Panc1 (cell line): ENCODE results near the gene AQP12B. TPM values are rescaled to one million over a fixed set of nuclear protein-coding genes. Genes with fewer than 3 reads are reported as not detected.

Experiments
- ATAC-seq: fragments of 200-7000 bp; cut with Tn5 transposase; 2 replicates; pipeline ENCODE4 v1.9.1; 2020; ENCODE audit warnings: mild to moderate bottlenecking, moderate library complexity
- BruUV-seq: library from RNA; stranded (reverse); fragments of 400-500 nt; replicated peaks from 2 replicates; lab custom pipeline; 2021; lab: Mats Ljungman, UMichigan
- CTCF ChIA-PET: fragments of 300-600 bp; sonication (Branson Sonifier 250); formaldehyde crosslinking; loops from one replicate; lab custom pipeline; 2022; ENCODE audit warnings: antibody characterized with exemption; lab: Charles Lee
- POLR2A ChIA-PET: fragments of 300-600 bp; sonication (Branson Sonifier 250); formaldehyde crosslinking; loops from one replicate; lab custom pipeline; 2022; ENCODE audit warnings: antibody characterized with exemption; lab: Charles Lee
- DNase-seq: peaks from one replicate; pipeline ENCODE4 v3.0.0-alpha.2; 2010; ENCODE audit warnings: low read depth, low spot score
- H3K27ac ChIP-seq: 2 replicates; pipeline ENCODE4 v1.5.1; 2011; ENCODE audit warnings: mild to moderate bottlenecking, low read length, inconsistent platforms
- H3K27me3 ChIP-seq: fragments of 200-500 bp; sonication (Bioruptor generic); 2 replicates; pipeline ENCODE4 v1.6.0; 2014; ENCODE audit warnings: low read length, inconsistent platforms; ENCODE audit not compliant: control insufficient read depth, insufficient read depth
- H3K36me3 ChIP-seq: fragments of 200-500 bp; sonication (Bioruptor generic); 2 replicates; pipeline ENCODE4 v1.5.1; 2014; ENCODE audit warnings: inconsistent platforms, mild to moderate bottlenecking, low read length, moderate library complexity; ENCODE audit not compliant: control insufficient read depth, insufficient read depth
- H3K4me1 ChIP-seq: 2 replicates; pipeline ENCODE4 v1.5.1; 2011; ENCODE audit warnings: inconsistent platforms, mild to moderate bottlenecking, low read length, moderate library complexity; ENCODE audit not compliant: control insufficient read depth, insufficient read depth
- H3K4me3 ChIP-seq, 2 experiments: 2 replicates each; pipeline ENCODE4 v1.5.1; 2011 to 2012; ENCODE audit warnings: low read depth in 2 of 2, low read length in 2 of 2, mild to moderate bottlenecking in 2 of 2, inconsistent platforms in 1 of 2, moderate library complexity in 1 of 2
- H3K9me3 ChIP-seq: fragments of 200-500 bp; sonication (Bioruptor generic); 2 replicates; pipeline ENCODE4 v1.5.1; 2014; ENCODE audit warnings: low read depth, mild to moderate bottlenecking, inconsistent platforms, low read length, moderate library complexity; ENCODE audit not compliant: control insufficient read depth, insufficient read depth
- POLR2AphosphoS5 ChIP-seq: IDR thresholded peaks from 2 replicates; pipeline ENCODE4 v1.6.1; 2012; ENCODE audit warnings: mild to moderate bottlenecking, low read depth, low read length, moderate library complexity
- SIN3A ChIP-seq: IDR thresholded peaks from 2 replicates; pipeline ENCODE4 v1.6.1; 2012; ENCODE audit warnings: low read depth, mild to moderate bottlenecking, low read length, moderate library complexity, borderline replicate concordance; ENCODE audit not compliant: insufficient read depth
- TCF7L2 ChIP-seq: IDR thresholded peaks from 2 replicates; pipeline ENCODE4 v1.6.1; 2011; ENCODE audit warnings: mild to moderate bottlenecking, low read depth, low read length, inconsistent platforms
- in situ Hi-C: cut with HindIII; loops from 2 replicates; pipeline ENCODE4 v1.10.0; 2016; ENCODE audit warnings: low sequenced_read_pairs, low pct_unique_long_range_greater_than_20kb
- intact Hi-C: fragments of 100-400 bp; cut with micrococcal nuclease; formaldehyde crosslinking; loops from one replicate; pipeline ENCODE4 v1.10.0; 2022; ENCODE audit not compliant: unreplicated experiment
- total RNA-seq: library from RNA; stranded (reverse); gene quantifications from one replicate; pipeline ENCODE4 v1.2.1, GENCODE V29; 2021; ENCODE audit not compliant: unreplicated experiment
- TF ChIP-seq, protein P1 (sequence below), 2 experiments: IDR thresholded peaks; 2 replicates each; pipeline ENCODE4 v1.6.1; 2011 to 2012; ENCODE audit warnings: low read depth in 2 of 2, control low read depth in 1 of 2, low read length in 1 of 2, mild to moderate bottlenecking in 1 of 2, moderate library complexity in 1 of 2; ENCODE audit not compliant: insufficient read depth in 1 of 2
- TF ChIP-seq, protein P2 (sequence below): fragments of 450-650 bp; IDR thresholded peaks from 2 replicates; pipeline ENCODE4 v1.5.1; 2017; ENCODE audit warnings: mild to moderate bottlenecking

AQP12B gene
- total RNA-seq, 1 experiment from 2014 or later: not detected

DNA sequence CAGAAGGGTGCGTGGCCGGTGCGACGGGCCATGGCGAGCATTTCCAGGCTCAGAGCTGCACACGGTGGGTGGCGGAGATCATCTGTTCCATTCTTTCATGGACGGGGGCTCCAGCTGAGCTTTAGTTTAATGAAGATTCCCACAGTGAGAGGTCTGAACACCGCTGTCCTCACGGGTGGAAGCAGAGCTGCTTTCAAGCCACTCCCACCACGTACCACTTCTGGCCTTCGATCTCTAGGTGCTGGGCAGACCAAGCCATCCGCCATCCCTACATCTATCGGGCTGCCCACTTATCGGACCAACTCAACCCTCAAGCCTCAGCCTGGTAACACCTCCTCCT, 38.9 kb downstream of the AQP12B start:
- DNase-seq: no peak
- in situ Hi-C loops: no loop called here
- H3K27me3 ChIP-seq: no peaks in the 10 kb centered on the region

DNA sequence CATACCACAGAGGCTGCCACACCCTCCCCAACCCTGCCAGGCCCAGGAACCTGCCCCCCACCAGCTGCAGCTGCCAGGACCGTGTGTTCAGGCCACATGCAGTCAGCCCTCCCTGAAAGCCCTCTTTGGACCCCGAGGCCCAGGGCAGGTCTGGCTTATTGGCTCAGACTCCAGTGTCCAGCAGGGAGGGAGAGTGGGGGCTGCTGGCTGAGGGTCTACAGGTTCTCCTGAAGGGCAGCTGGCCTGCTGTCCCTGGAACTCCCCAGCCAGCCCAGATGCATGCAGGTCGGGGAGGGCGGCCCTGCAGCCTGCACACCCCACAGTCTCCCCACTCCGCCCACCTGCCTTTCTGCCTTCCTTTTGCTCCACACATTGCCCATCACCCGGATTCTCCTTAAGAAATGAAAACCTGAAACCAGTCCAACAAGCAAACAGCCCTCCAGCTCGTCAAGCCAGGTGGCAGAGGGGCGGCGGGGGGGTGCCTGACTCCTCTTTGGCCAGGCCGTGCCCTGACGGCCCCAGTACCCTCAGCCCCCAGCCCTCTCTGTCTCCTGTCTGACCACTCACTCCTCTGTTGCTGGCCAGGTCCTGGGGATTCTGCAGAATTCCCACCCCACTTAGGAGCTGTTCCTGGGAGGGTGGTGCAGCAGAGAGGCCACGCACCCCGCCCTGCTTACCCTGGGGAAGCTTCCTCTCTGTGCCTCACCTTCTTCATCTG, 39.4 kb downstream of the AQP12B start:
- intact Hi-C loops (no loop called here), in situ Hi-C loops (no loop called here)
- ChIA-PET CTCF (no interaction called here), POLR2A (no interaction called here)
- Histone ChIP-seq H3K9me3 (no peaks in the 10 kb centered on the region), H3K4me1 (no peaks in the 10 kb centered on the region), H3K4me3 (no peak overlapping the region), H3K27ac (no peak overlapping the region), H3K36me3 (no peaks in the 10 kb centered on the region), H3K27me3 (no peaks in the 10 kb centered on the region)
- DNase-seq: no peak
- no peak for ATAC-seq
- TF ChIP-seq SIN3A (no peak), TCF7L2 (no peak), POLR2AphosphoS5 (no peak)
- TF ChIP-seq, protein P1, sequence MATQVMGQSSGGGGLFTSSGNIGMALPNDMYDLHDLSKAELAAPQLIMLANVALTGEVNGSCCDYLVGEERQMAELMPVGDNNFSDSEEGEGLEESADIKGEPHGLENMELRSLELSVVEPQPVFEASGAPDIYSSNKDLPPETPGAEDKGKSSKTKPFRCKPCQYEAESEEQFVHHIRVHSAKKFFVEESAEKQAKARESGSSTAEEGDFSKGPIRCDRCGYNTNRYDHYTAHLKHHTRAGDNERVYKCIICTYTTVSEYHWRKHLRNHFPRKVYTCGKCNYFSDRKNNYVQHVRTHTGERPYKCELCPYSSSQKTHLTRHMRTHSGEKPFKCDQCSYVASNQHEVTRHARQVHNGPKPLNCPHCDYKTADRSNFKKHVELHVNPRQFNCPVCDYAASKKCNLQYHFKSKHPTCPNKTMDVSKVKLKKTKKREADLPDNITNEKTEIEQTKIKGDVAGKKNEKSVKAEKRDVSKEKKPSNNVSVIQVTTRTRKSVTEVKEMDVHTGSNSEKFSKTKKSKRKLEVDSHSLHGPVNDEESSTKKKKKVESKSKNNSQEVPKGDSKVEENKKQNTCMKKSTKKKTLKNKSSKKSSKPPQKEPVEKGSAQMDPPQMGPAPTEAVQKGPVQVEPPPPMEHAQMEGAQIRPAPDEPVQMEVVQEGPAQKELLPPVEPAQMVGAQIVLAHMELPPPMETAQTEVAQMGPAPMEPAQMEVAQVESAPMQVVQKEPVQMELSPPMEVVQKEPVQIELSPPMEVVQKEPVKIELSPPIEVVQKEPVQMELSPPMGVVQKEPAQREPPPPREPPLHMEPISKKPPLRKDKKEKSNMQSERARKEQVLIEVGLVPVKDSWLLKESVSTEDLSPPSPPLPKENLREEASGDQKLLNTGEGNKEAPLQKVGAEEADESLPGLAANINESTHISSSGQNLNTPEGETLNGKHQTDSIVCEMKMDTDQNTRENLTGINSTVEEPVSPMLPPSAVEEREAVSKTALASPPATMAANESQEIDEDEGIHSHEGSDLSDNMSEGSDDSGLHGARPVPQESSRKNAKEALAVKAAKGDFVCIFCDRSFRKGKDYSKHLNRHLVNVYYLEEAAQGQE (IDR thresholded peaks at IDR 0.05; ENCODE audit: insufficient read depth in 1 of 2, low read depth in 2 of 2, low read length in 1 of 2): no peak
- TF ChIP-seq, protein P2, sequence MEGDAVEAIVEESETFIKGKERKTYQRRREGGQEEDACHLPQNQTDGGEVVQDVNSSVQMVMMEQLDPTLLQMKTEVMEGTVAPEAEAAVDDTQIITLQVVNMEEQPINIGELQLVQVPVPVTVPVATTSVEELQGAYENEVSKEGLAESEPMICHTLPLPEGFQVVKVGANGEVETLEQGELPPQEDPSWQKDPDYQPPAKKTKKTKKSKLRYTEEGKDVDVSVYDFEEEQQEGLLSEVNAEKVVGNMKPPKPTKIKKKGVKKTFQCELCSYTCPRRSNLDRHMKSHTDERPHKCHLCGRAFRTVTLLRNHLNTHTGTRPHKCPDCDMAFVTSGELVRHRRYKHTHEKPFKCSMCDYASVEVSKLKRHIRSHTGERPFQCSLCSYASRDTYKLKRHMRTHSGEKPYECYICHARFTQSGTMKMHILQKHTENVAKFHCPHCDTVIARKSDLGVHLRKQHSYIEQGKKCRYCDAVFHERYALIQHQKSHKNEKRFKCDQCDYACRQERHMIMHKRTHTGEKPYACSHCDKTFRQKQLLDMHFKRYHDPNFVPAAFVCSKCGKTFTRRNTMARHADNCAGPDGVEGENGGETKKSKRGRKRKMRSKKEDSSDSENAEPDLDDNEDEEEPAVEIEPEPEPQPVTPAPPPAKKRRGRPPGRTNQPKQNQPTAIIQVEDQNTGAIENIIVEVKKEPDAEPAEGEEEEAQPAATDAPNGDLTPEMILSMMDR: no peak
- no TSS peak for BruUV-seq

More for the DNA sequence above, 38.9 kb downstream of the AQP12B start:
- POLR2A ChIA-PET: no interaction called here
- CTCF ChIA-PET: interaction anchor here (0.5 kb wide), 1 partner anchor 380 kb away, joined by 7 read pairs; no protein-coding TSS in a partner anchor
- no peak for TF ChIP-seq SIN3A
- no peak for TF ChIP-seq TCF7L2
- TF ChIP-seq, protein P2: no peak
- TF ChIP-seq, protein P1 (IDR thresholded peaks at IDR 0.05; ENCODE audit: insufficient read depth in 1 of 2, low read depth in 2 of 2, low read length in 1 of 2): no peak
- TF ChIP-seq POLR2AphosphoS5: no peak
- Histone ChIP-seq H3K9me3 (no peaks in the 10 kb centered on the region), H3K4me1 (no peaks in the 10 kb centered on the region), H3K27ac (no peak overlapping the region), H3K4me3 (no peak overlapping the region), H3K36me3 (no peaks in the 10 kb centered on the region)
- BruUV-seq: no TSS peak
- ATAC-seq: no peak
- intact Hi-C loops: no loop called here
